DND-41 (cell line): ENCODE measurements around the gene RNF112.

ENCODE experiments used
- ATAC-seq: fragments of 200-7000 bp; cut with Tn5 transposase; 3 replicates; pipeline ENCODE4 v1.9.1; 2021; ENCODE audit warnings: low read depth; ENCODE audit not compliant: insufficient read depth
- DNase-seq: peaks from one replicate; pipeline ENCODE4 v3.0.0-alpha.2; 2020
- H2AFZ ChIP-seq: 2 replicates; pipeline ENCODE4 v1.6.0; 2012; ENCODE audit warnings: low read depth, low read length
- H3K27ac ChIP-seq: 2 replicates; pipeline ENCODE4 v1.5.1; 2012; ENCODE audit warnings: low read length, inconsistent platforms
- H3K27me3 ChIP-seq: fragments of 200-600 bp; sonication (generic); 2 replicates; pipeline ENCODE4 v1.6.0; 2012; ENCODE audit warnings: low read length, mild to moderate bottlenecking, inconsistent platforms; ENCODE audit not compliant: insufficient read depth, poor library complexity
- H3K36me3 ChIP-seq: 2 replicates; pipeline ENCODE4 v1.5.1; 2012; ENCODE audit warnings: low read length, inconsistent platforms; ENCODE audit not compliant: insufficient read depth
- H3K4me1 ChIP-seq: 2 replicates; pipeline ENCODE4 v1.5.1; 2012; ENCODE audit warnings: mild to moderate bottlenecking, low read length; ENCODE audit not compliant: insufficient read depth
- H3K4me2 ChIP-seq: 2 replicates; pipeline ENCODE4 v1.6.0; 2012; ENCODE audit warnings: mild to moderate bottlenecking, moderate library complexity, low read length, inconsistent platforms; ENCODE audit not compliant: insufficient read depth
- H3K4me3 ChIP-seq, 2 experiments: fragments of 200-600 bp in 1 of 2; shearing (Covaris generic) in 1 of 2; 2 replicates each; pipeline ENCODE4 v1.5.1; 2012 to 2016; ENCODE audit warnings: inconsistent platforms in 2 of 2, low read length in 2 of 2, mild to moderate bottlenecking in 2 of 2, low read depth in 1 of 2, moderate library complexity in 1 of 2
- H3K79me2 ChIP-seq: 2 replicates; pipeline ENCODE4 v1.6.0; 2012; ENCODE audit warnings: low read length, inconsistent platforms; ENCODE audit not compliant: insufficient read depth
- H3K9ac ChIP-seq: 2 replicates; pipeline ENCODE4 v1.6.0; 2012; ENCODE audit warnings: low read depth, mild to moderate bottlenecking, inconsistent platforms, low read length, moderate library complexity
- H3K9me3 ChIP-seq: 2 replicates; pipeline ENCODE4 v1.5.1; 2012; ENCODE audit warnings: low read length, moderate library complexity, mild to moderate bottlenecking, inconsistent platforms; ENCODE audit not compliant: insufficient read depth, severe bottlenecking
- H4K20me1 ChIP-seq: 2 replicates; pipeline ENCODE4 v1.6.0; 2012; ENCODE audit warnings: low read length; ENCODE audit not compliant: insufficient read depth
- EZH2 ChIP-seq: IDR thresholded peaks from 3 replicates; pipeline ENCODE4 v1.6.1; 2012; ENCODE audit warnings: borderline replicate concordance, low read depth, mild to moderate bottlenecking, moderate library complexity, low read length, inconsistent platforms; ENCODE audit not compliant: severe bottlenecking
- TF ChIP-seq, protein P1 (sequence below): IDR thresholded peaks from 2 replicates; pipeline ENCODE4 v1.5.1; 2012; ENCODE audit warnings: borderline replicate concordance, low read length, moderate library complexity, mild to moderate bottlenecking; ENCODE audit not compliant: poor library complexity, severe bottlenecking; ENCODE audit errors: extremely low read depth

The RNF112 gene

DNA sequence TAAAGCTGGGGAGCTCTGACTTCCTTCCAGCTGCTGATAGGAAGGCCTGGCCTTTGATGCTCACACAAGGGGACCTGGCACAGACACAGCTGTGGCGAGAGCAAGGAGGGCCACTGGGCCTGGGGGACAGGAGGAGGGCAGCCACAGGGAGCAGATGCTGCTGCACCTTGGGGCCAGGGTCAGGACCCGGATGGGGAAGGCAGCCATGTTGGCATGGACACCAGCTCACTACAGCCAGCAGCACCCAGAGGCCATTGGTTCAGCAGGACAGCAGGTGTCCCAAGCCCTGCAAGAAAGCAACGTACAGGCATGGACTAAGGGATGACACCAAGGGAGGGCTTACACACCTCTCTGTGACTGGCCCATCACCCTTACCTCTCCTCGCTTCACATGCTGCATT lies 8.0 kb upstream of the RNF112 start:
- H3K4me2 ChIP-seq, result no peak overlapping the region
- H2AFZ ChIP-seq, result no peak overlapping the region
- H3K27me3 ChIP-seq, result peaks cover 3% of the 10 kb centered on the region
- no peak overlapping the region for H3K9ac ChIP-seq
- H3K36me3 ChIP-seq, result no peaks in the 10 kb centered on the region
- DNase-seq (no peak), ATAC-seq (no peak)
- H3K79me2 ChIP-seq, result no peaks in the 10 kb centered on the region
- TF ChIP-seq EZH2, result no peak
- TF ChIP-seq, protein P1, sequence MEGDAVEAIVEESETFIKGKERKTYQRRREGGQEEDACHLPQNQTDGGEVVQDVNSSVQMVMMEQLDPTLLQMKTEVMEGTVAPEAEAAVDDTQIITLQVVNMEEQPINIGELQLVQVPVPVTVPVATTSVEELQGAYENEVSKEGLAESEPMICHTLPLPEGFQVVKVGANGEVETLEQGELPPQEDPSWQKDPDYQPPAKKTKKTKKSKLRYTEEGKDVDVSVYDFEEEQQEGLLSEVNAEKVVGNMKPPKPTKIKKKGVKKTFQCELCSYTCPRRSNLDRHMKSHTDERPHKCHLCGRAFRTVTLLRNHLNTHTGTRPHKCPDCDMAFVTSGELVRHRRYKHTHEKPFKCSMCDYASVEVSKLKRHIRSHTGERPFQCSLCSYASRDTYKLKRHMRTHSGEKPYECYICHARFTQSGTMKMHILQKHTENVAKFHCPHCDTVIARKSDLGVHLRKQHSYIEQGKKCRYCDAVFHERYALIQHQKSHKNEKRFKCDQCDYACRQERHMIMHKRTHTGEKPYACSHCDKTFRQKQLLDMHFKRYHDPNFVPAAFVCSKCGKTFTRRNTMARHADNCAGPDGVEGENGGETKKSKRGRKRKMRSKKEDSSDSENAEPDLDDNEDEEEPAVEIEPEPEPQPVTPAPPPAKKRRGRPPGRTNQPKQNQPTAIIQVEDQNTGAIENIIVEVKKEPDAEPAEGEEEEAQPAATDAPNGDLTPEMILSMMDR, result no peak
- no peaks in the 10 kb centered on the region for H3K4me1 ChIP-seq
- H4K20me1 ChIP-seq, result no peaks in the 10 kb centered on the region; the same call in 1 of the 2 replicates
- no peaks in the 10 kb centered on the region for H3K9me3 ChIP-seq
- H3K4me3 ChIP-seq, result no peak overlapping the region
- no peak overlapping the region for H3K27ac ChIP-seq

DNA sequence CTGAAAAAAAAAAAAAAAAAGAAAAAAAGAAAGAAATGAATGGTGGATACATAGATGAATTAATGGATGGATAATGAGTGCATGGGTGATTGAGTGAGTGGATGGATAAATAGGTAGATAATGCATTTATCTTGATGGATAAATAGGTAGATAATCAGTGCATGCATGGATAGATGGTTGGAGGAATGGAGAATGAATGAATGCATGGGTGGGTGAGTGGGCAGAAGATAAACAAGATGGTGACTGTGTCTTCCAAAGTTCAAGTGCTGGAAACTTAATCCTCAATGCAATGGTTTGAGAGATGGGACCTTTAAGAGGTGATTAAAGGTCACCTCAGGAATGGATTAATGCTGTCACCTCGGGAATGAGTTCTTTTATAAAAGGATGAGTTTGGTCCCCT lies 6.8 kb upstream of the RNF112 start:
- Histone ChIP-seq H3K4me1 (no peaks in the 10 kb centered on the region), H3K36me3 (no peaks in the 10 kb centered on the region), H3K27ac (no peak overlapping the region), H4K20me1 (no peaks in the 10 kb centered on the region; the same call in 1 of the 2 replicates), H3K27me3 (peaks cover 3% of the 10 kb centered on the region), H3K9me3 (no peaks in the 10 kb centered on the region), H3K79me2 (no peaks in the 10 kb centered on the region), H2AFZ (no peak overlapping the region), H3K4me2 (no peak overlapping the region), H3K4me3 (no peak overlapping the region), H3K9ac (no peak overlapping the region)
- DNase-seq, result no peak
- TF ChIP-seq, protein P1, result no peak
- no peak for TF ChIP-seq EZH2
- no peak for ATAC-seq

DNA sequence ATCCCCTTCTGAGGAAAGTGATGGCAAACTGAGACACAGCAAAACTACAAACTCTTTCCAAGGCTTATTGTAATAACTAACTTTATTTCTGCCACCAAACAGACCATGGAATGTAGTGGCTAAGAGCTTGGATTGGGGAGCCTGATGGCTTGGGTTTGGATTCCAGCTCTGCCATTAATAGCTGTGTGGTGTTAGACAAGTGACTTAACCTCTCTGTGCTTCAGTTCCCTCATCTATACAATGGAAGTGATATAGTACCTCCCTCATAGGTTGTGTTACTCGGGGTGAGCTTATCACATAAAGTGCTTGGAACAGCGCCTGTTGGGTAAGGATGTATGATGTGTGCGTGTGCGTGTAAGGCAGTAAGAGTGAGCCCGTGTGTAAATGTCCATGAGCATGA lies 5.9 kb upstream of the RNF112 start:
- Histone ChIP-seq H4K20me1 (no peaks in the 10 kb centered on the region; the same call in 1 of the 2 replicates), H3K4me1 (no peaks in the 10 kb centered on the region), H3K27ac (no peak overlapping the region), H3K9me3 (no peaks in the 10 kb centered on the region), H3K27me3 (peaks cover 4% of the 10 kb centered on the region), H3K9ac (no peak overlapping the region), H3K4me2 (no peak overlapping the region), H3K4me3 (no peak overlapping the region), H3K36me3 (no peaks in the 10 kb centered on the region), H3K79me2 (no peaks in the 10 kb centered on the region), H2AFZ (no peak overlapping the region)
- no peak for TF ChIP-seq EZH2
- TF ChIP-seq, protein P1, result no peak
- no peak for ATAC-seq
- no peak for DNase-seq

DNA sequence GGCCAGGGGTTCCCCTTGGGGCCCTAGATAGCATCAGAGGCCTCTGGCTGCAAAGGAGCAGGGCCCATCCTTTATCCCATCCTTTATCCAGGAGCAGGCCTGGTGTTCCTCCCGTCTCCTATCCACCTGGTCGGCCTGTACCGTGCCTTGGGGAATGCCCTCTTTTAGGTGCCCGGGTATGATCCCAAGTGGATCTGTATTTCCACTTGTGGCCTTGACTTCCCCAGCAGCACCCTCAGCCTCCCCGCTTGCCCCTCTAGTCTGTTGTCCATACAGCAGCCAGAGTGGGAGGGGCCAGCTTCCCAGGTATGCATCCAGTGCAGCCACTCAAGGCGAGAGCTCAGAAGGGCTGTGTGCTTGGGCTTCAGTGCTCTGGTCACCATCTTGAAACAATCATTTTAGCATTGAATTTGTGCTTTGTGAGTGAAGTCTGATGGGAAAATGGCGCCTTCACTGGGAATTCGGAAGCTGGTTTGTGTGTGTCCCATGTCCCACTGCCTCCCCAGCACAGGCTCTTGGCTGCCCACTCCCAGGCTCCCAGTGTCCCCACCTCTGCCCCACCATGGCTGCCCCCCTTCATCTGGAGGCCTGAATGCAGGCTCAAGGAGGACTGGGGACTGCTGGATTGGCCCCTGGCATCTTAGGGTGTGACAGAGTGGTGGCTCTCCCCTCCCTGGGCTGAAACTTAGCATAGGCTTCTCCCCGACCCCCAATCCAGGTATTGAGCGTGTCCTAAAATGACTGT lies 3.3 kb upstream of the RNF112 start:
- Histone ChIP-seq H3K9ac (no peak overlapping the region), H3K27ac (no peak overlapping the region), H2AFZ (no peak overlapping the region), H3K4me3 (no peak overlapping the region), H3K9me3 (no peaks in the 10 kb centered on the region), H3K4me1 (no peaks in the 10 kb centered on the region), H3K36me3 (no peaks in the 10 kb centered on the region), H3K27me3 (peaks cover 3% of the 10 kb centered on the region), H3K4me2 (no peak overlapping the region), H3K79me2 (no peaks in the 10 kb centered on the region), H4K20me1 (no peaks in the 10 kb centered on the region; the same call in 1 of the 2 replicates)
- DNase-seq (no peak), ATAC-seq (no peak)
- TF ChIP-seq, protein P1, result no peak
- TF ChIP-seq EZH2, result no peak
